ENCODE results near the gene RAC2.
"Not testable (repeated sequence)": the region's sequence is repeated elsewhere in the genome, so short reads cannot be mapped to it uniquely, and the experiment has no call there.

Gene RAC2

GRCh38 chr22:37206841-37207821 lies 36.9 kb downstream of the RAC2 start:
- DNase-seq (ENCODE audit: low read depth in 1 of 2, low spot score in 1 of 2): no peak

GRCh38 chr22:37206118-37206840 lies 37.8 kb downstream of the RAC2 start:
- no peak for DNase-seq (ENCODE audit: low read depth in 1 of 2, low spot score in 1 of 2)

- no peak for DNase-seq (ENCODE audit: low read depth in 1 of 2, low spot score in 1 of 2)
Observed at GRCh38 chr22:37205046-37205445, 39.0 kb downstream of the RAC2 start.

- no peak for DNase-seq (ENCODE audit: low read depth in 1 of 2, low spot score in 1 of 2)
Observed at GRCh38 chr22:37204045-37204655, 39.9 kb downstream of the RAC2 start.

- no peak for DNase-seq (ENCODE audit: low read depth in 1 of 2, low spot score in 1 of 2)
Observed at GRCh38 chr22:37203354-37204044, 40.6 kb downstream of the RAC2 start.

- DNase-seq (ENCODE audit: low read depth in 1 of 2, low spot score in 1 of 2): no peak
Observed at GRCh38 chr22:37202716-37203115, 41.4 kb downstream of the RAC2 start.

- DNase-seq (ENCODE audit: low read depth in 1 of 2, low spot score in 1 of 2): no peak
Observed at GRCh38 chr22:37202001-37202555, 42.0 kb downstream of the RAC2 start.

- not testable (repeated sequence) for DNase-seq (ENCODE audit: low read depth in 1 of 2, low spot score in 1 of 2)
Observed at GRCh38 chr22:37201443-37201820, 42.6 kb downstream of the RAC2 start.

- no peak for DNase-seq (ENCODE audit: low read depth in 1 of 2, low spot score in 1 of 2)
Observed at GRCh38 chr22:37199760-37200108, 44.3 kb downstream of the RAC2 start.

GRCh38 chr22:37199103-37199759 lies 44.8 kb downstream of the RAC2 start:
- peak; percentile 98 to 99 for DNase-seq (ENCODE audit: low read depth in 1 of 2, low spot score in 1 of 2)

GRCh38 chr22:37198258-37199102 lies 45.6 kb downstream of the RAC2 start:
- DNase-seq (ENCODE audit: low read depth in 1 of 2, low spot score in 1 of 2): peak; percentile 87 to 91

GRCh38 chr22:37197451-37198257 lies 46.4 kb downstream of the RAC2 start:
- DNase-seq (ENCODE audit: low read depth in 1 of 2, low spot score in 1 of 2): no peak

- no peak for DNase-seq (ENCODE audit: low read depth in 1 of 2, low spot score in 1 of 2)
Observed at GRCh38 chr22:37196539-37197450, 47.3 kb downstream of the RAC2 start.

- DNase-seq (ENCODE audit: low read depth in 1 of 2, low spot score in 1 of 2): no peak
Observed at GRCh38 chr22:37195921-37196320, 48.1 kb downstream of the RAC2 start.

- no peak for DNase-seq (ENCODE audit: low read depth in 1 of 2, low spot score in 1 of 2)
Observed at GRCh38 chr22:37194750-37195149, 49.3 kb downstream of the RAC2 start.

GRCh38 chr22:37193629-37194191 lies 50.4 kb downstream of the RAC2 start:
- peak in 1 of 2 donors; percentile 48 for DNase-seq (ENCODE audit: low read depth in 1 of 2, low spot score in 1 of 2)

GRCh38 chr22:37192741-37193140 lies 51.3 kb downstream of the RAC2 start:
- DNase-seq (ENCODE audit: low read depth in 1 of 2, low spot score in 1 of 2): no peak

All from activated CD4-positive, alpha-beta T cell treated with anti-CD3 and anti-CD28 coated beads, Interleukin-2, amount 50 U/mL, for 24 hours (primary cell).